Peyer's patch (tissue), 4 donors: ENCODE data around the gene OR9A4. TPM values are rescaled to one million over a fixed set of nuclear protein-coding genes. Genes with fewer than 3 reads are reported as not detected.

ENCODE experiments used
- DNase-seq, 3 donors: peaks; one replicate each; pipeline ENCODE4 v3.0.0-alpha.2; 2017 to 2019
- H3K27ac ChIP-seq, 4 donors: fragments of 200-600 bp; sonication (generic); one replicate each; pipeline ENCODE4 v1.5.1; 2016 to 2019
- H3K27me3 ChIP-seq, 2 donors: fragments of 200-600 bp; sonication (generic); one replicate each; pipeline ENCODE4 v1.5.1; 2019
- H3K36me3 ChIP-seq, 3 donors: fragments of 200-600 bp; sonication (generic); one replicate each; pipeline ENCODE4 v1.5.1; 2016 to 2019
- H3K4me1 ChIP-seq, 4 donors: fragments of 200-600 bp; sonication (generic); one replicate each; pipeline ENCODE4 v1.5.1; 2016 to 2019
- H3K4me3 ChIP-seq, 4 donors: fragments of 200-600 bp; sonication (generic); 1 replicate in 3 of 4; 2 replicates in 1 of 4; pipeline ENCODE4 v1.5.1; 2016 to 2019; ENCODE audit warnings: mild to moderate bottlenecking in 1 of 4
- H3K9me3 ChIP-seq, 4 donors: fragments of 200-600 bp; sonication (generic); one replicate each; pipeline ENCODE4 v1.5.1; 2016 to 2019; ENCODE audit warnings: mild to moderate bottlenecking in 1 of 4
- POLR2A ChIP-seq, 2 donors: fragments of 450-650 bp; IDR thresholded peaks; one replicate each; pipeline ENCODE4 v1.5.1; 2017; ENCODE audit warnings: antibody characterized with exemption in 2 of 2, mild to moderate bottlenecking in 2 of 2, moderate library complexity in 2 of 2
- total RNA-seq, 4 donors: library from RNA; depleted of rRNA; stranded (reverse); fragments of >200 nt; gene quantifications; one replicate each; pipeline ENCODE4 v1.1.0, GENCODE V29; 2016
- TF ChIP-seq, protein P1 (sequence below), 6 experiments: fragments of 450-650 bp in 4 of 6; fragments of 200-600 bp in 2 of 6; sonication (generic) in 1 of 6; IDR thresholded peaks; one replicate each; pipeline ENCODE4 v1.5.1; 2017 to 2019; ENCODE audit warnings: antibody characterized with exemption in 6 of 6, mild to moderate bottlenecking in 3 of 6, moderate library complexity in 1 of 6

OR9A4 gene
- total RNA-seq, 4 donors from 2014 or later, result not detected

DNA sequence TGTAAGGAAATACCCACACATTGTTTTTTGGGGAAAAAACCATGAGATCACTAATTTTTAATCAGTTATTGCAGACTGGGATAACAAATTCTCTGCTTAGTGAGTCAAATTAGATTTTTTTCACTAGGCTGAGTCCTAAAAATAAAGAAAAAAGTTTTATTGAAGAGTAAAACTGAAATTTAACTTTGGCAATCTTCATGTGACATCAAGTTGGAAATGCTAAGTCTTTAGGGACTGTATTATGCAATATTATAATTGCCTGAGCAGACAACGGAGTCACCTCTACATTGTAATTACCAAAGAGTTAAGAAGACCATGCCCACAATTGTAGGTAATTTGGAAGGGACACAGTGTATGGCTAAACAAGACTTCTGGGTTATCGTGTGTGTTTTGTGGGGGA is 32.8 kb downstream of the OR9A4 start:
- TF ChIP-seq, protein P1, sequence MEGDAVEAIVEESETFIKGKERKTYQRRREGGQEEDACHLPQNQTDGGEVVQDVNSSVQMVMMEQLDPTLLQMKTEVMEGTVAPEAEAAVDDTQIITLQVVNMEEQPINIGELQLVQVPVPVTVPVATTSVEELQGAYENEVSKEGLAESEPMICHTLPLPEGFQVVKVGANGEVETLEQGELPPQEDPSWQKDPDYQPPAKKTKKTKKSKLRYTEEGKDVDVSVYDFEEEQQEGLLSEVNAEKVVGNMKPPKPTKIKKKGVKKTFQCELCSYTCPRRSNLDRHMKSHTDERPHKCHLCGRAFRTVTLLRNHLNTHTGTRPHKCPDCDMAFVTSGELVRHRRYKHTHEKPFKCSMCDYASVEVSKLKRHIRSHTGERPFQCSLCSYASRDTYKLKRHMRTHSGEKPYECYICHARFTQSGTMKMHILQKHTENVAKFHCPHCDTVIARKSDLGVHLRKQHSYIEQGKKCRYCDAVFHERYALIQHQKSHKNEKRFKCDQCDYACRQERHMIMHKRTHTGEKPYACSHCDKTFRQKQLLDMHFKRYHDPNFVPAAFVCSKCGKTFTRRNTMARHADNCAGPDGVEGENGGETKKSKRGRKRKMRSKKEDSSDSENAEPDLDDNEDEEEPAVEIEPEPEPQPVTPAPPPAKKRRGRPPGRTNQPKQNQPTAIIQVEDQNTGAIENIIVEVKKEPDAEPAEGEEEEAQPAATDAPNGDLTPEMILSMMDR (IDR thresholded peaks at IDR 0.05), result no peak
- TF ChIP-seq POLR2A (IDR thresholded peaks at IDR 0.05), result no peak
- no peaks in the 10 kb centered on the region for H3K4me1 ChIP-seq
- H3K27me3 ChIP-seq, result no peaks in the 10 kb centered on the region
- no peaks in the 10 kb centered on the region for H3K36me3 ChIP-seq
- DNase-seq, result no peak
- H3K27ac ChIP-seq, result no peak overlapping the region
- H3K9me3 ChIP-seq, result no peaks in the 10 kb centered on the region
- no peak overlapping the region for H3K4me3 ChIP-seq

DNA sequence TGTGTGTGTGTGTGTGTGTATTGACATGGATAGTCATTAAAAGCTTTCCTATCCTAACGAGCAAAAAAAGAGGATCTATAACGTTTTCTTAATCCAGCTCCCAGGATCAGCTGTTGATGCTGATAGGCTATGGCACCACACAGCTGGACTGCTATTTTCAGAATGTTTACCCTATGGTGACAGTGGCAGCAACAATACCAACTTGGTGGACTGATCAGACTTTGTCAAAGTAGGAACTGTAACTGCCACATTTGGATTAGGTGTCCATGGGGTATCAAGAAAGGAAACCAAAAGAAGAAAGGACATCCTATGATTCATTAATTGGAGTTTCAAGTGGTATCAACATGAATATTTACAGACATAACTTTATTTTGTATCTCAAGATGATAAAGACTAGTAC is 33.3 kb downstream of the OR9A4 start:
- H3K36me3 ChIP-seq, result no peaks in the 10 kb centered on the region
- TF ChIP-seq POLR2A (IDR thresholded peaks at IDR 0.05), result no peak
- TF ChIP-seq, protein P1 (IDR thresholded peaks at IDR 0.05), result no peak
- no peaks in the 10 kb centered on the region for H3K4me1 ChIP-seq
- no peaks in the 10 kb centered on the region for H3K9me3 ChIP-seq
- no peaks in the 10 kb centered on the region for H3K27me3 ChIP-seq
- H3K4me3 ChIP-seq, result no peak overlapping the region
- DNase-seq, result no peak
- no peak overlapping the region for H3K27ac ChIP-seq

GRCh38 chr7:141949911-141950310 is 33.7 kb downstream of the OR9A4 start:
- H3K4me3 ChIP-seq, result no peak overlapping the region
- TF ChIP-seq, protein P1 (IDR thresholded peaks at IDR 0.05), result no peak
- TF ChIP-seq POLR2A (IDR thresholded peaks at IDR 0.05), result no peak
- H3K27me3 ChIP-seq, result no peaks in the 10 kb centered on the region
- H3K9me3 ChIP-seq, result no peaks in the 10 kb centered on the region
- no peaks in the 10 kb centered on the region for H3K4me1 ChIP-seq
- H3K27ac ChIP-seq, result no peak overlapping the region
- no peaks in the 10 kb centered on the region for H3K36me3 ChIP-seq
- DNase-seq, result no peak

GRCh38 chr7:141950806-141951205 is 34.6 kb downstream of the OR9A4 start:
- DNase-seq, result no peak
- TF ChIP-seq, protein P1 (IDR thresholded peaks at IDR 0.05), result no peak
- TF ChIP-seq POLR2A (IDR thresholded peaks at IDR 0.05), result no peak
- Histone ChIP-seq H3K4me3 (no peak overlapping the region), H3K36me3 (no peaks in the 10 kb centered on the region), H3K27me3 (no peaks in the 10 kb centered on the region), H3K9me3 (no peaks in the 10 kb centered on the region), H3K4me1 (no peaks in the 10 kb centered on the region), H3K27ac (no peak overlapping the region)

DNA sequence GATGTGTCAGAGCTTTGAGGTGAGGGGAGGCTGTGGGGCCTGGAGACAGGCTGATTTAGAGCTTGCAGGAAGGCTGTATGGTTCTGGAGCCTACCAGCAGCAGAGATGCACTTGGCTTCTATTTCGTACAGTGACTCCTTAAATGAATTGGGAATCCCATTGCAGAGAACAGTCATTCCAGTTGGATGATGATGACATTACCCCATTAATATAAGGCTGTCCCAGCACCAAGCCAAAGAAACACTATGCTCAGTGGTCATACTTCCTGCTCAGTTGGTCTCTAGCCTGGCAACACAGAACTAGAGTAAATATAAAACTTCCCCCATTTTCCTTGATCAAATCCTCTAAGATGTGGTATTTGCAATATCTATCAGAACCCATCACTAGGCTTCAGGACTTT is 36.3 kb downstream of the OR9A4 start:
- Histone ChIP-seq H3K36me3 (no peaks in the 10 kb centered on the region), H3K4me1 (no peaks in the 10 kb centered on the region), H3K27me3 (no peaks in the 10 kb centered on the region), H3K9me3 (no peaks in the 10 kb centered on the region), H3K27ac (no peak overlapping the region), H3K4me3 (no peak overlapping the region)
- TF ChIP-seq, protein P1 (IDR thresholded peaks at IDR 0.05), result no peak
- no peak for TF ChIP-seq POLR2A (IDR thresholded peaks at IDR 0.05)
- no peak for DNase-seq

GRCh38 chr7:141954334-141954733 is 38.1 kb downstream of the OR9A4 start:
- no peak overlapping the region for H3K4me3 ChIP-seq
- H3K9me3 ChIP-seq, result no peaks in the 10 kb centered on the region
- DNase-seq, result no peak
- no peak overlapping the region for H3K27ac ChIP-seq
- no peaks in the 10 kb centered on the region for H3K36me3 ChIP-seq
- TF ChIP-seq, protein P1 (IDR thresholded peaks at IDR 0.05), result no peak
- no peak for TF ChIP-seq POLR2A (IDR thresholded peaks at IDR 0.05)
- H3K4me1 ChIP-seq, result no peaks in the 10 kb centered on the region
- H3K27me3 ChIP-seq, result no peaks in the 10 kb centered on the region
